GM12874 (cell line): ENCODE data around the gene KNDC1.

Experiments used
- TF ChIP-seq, protein P1 (sequence below): IDR thresholded peaks from 2 replicates; pipeline ENCODE4 v1.5.1; 2011; ENCODE audit warnings: low read depth, mild to moderate bottlenecking, control low read depth, low read length, moderate library complexity; ENCODE audit not compliant: insufficient read depth

The KNDC1 gene

DNA sequence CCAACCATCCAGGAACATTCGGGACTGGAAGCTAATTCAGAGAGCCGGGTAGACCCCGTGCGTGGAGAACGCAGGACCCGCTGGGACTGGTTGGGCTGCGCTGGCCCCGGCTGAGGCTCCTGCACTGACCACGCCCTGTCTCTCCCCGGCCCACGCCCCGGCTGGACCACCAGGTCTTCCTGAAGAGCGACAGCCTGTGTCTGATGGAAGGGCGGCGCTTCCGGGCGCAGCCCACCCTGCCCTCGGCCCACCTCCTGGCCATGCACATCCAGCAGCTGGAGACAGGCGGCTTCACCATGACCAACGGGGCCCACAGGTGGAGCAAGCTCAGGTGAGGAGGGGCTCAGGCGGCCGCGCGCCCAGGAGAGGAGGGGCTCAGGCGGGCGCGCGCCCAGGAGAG is 59.8 kb downstream of the KNDC1 start:
- TF ChIP-seq, protein P1, sequence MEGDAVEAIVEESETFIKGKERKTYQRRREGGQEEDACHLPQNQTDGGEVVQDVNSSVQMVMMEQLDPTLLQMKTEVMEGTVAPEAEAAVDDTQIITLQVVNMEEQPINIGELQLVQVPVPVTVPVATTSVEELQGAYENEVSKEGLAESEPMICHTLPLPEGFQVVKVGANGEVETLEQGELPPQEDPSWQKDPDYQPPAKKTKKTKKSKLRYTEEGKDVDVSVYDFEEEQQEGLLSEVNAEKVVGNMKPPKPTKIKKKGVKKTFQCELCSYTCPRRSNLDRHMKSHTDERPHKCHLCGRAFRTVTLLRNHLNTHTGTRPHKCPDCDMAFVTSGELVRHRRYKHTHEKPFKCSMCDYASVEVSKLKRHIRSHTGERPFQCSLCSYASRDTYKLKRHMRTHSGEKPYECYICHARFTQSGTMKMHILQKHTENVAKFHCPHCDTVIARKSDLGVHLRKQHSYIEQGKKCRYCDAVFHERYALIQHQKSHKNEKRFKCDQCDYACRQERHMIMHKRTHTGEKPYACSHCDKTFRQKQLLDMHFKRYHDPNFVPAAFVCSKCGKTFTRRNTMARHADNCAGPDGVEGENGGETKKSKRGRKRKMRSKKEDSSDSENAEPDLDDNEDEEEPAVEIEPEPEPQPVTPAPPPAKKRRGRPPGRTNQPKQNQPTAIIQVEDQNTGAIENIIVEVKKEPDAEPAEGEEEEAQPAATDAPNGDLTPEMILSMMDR, result no peak

DNA sequence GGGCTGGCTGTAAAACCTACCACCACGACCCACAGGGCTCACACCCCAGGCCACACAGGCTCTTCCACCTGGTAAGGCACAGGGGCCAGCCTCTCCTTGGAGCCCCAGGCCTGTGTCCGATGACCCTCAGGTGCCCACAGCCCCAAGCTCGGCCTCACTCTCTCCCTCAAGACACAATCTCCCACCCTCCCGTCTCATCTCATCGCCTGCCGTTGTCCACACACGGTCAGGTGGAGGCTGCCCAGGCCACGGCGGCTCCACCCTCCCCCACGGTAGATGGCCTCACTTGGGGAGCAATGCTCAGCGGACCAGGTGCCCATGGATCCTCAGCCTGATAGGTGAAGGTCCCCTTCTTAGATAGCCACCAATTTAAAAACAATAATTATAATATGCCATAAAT is 61.3 kb downstream of the KNDC1 start:
- TF ChIP-seq, protein P1, result no peak

GRCh38 chr10:133224076-133224475 is 64.1 kb downstream of the KNDC1 start:
- TF ChIP-seq, protein P1, result no peak

DNA sequence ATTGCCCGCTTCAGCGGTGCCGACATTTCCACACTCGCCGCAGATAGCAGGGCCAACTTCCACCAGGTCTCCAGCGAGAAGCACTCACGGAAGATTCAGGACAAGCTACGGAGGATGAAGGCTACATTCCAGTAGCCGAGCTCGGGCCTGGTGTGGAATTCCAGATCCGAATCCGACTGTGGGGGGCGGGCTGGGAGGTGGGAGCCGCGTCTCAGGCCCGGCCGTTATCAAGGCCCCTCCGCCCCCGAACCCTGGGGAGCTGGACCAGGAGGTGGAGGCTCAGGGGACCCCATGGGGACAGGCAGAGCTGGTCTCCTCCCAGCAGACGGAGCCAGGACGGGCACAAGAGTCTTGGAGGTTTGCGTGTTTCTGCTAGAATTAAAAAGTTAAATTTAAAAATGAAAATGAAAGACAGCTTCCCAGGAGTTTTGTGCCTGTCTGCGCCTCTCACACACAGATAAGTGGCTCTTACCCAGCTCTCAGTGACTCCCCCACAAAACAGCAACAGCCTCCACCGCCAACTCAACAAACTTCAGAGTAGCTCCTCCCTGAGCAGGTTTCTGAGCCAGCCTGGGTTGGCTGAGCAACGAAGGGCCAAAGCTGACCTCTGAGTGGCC is 64.8 kb downstream of the KNDC1 start:
- TF ChIP-seq, protein P1, result no peak

DNA sequence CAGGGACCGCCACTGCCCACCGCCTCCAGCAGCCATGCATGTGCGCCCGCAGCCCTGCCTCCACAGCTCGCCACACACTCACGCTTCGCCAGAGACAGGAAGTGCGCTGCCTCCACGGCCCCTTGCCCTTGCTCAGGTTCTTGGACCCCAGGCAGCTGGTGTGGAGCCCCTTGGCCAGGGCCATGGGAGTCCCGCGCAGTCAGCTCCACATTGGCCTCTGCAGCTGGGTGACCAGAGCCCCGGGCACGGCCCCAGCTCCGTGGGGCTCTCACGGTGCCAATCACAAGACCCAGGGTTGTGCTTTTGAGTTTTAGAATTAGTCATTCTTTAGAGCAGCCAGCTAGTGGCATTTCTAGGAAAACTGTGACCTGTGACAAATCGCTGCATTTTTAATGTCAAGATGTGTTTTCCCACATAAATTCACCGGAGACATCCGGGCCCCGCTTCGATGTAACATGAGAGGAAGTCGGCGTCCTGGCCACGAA is 65.7 kb downstream of the KNDC1 start:
- TF ChIP-seq, protein P1, result no peak

DNA sequence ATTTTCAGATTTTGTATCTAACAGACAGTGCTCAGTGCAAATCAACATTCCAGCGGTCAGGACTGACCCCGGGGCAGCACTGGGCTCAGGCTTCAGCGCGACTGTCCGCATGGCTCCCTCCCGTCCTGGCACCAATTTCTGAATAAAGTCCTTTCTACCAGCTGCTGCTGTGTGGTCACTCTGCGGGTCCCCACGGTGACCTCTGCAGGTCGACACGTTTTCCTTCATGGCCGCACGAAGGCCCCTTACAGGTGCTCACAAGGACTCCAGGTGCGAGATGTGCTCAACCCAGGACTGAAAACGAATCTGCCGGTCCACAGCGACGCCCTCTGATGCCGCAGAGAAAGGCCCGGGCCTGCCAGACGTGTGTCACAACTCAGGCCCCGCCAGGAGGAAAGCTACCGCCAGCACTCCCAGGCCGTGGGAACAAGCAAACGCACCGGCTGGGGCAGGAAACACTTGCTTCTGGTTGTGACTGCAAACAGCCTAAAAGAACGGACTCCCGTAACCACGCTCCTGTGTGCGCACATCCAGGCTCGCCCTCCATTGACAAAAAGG is 66.3 kb downstream of the KNDC1 start:
- TF ChIP-seq, protein P1, result 0 out of 2 replicates have a peak, but pooled peaks have one; percentile 6

DNA sequence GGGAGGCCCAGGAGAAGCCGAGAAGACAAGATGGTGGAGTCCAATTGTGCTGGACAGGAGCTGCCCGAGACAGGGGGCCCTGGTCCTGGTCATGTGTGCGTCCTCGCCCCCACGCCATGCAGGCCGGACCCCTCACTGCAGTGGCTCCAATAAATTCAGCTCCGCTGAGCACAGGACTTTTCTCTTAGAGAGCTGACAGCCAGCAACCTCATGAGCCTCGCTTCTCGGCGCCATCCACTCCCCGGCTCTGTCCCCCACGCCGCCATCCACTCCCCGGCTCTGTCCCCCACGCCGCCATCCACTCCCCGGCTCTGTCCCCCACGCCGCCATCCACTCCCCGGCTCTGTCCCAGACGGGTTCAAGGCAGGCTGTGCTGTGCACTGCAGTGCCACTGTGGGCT is 67.2 kb downstream of the KNDC1 start:
- TF ChIP-seq, protein P1, result no peak
